ENCODE measurements around the gene MAP1A.

DNA sequence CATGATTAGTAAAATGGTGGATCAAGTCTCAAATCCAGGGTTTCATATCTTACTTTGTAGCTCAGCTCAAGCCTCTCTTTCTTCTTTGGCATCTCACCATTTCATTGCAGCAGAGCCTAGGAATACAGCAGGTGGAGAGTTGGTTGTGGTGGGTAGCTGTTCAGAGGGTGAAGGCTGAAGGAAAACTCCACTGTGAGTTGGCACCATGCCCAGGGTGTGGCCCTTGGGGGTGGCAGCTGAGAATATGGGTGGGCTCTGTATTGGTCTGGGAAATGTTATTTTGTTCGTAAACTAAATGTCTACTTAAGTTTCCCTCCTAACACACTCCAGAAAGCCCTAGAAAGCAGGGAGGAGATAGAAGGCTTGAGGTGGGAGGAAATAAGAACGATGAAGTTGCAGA is 1.7 kb upstream of the MAP1A start:
- TF ChIP-seq, protein P1, sequence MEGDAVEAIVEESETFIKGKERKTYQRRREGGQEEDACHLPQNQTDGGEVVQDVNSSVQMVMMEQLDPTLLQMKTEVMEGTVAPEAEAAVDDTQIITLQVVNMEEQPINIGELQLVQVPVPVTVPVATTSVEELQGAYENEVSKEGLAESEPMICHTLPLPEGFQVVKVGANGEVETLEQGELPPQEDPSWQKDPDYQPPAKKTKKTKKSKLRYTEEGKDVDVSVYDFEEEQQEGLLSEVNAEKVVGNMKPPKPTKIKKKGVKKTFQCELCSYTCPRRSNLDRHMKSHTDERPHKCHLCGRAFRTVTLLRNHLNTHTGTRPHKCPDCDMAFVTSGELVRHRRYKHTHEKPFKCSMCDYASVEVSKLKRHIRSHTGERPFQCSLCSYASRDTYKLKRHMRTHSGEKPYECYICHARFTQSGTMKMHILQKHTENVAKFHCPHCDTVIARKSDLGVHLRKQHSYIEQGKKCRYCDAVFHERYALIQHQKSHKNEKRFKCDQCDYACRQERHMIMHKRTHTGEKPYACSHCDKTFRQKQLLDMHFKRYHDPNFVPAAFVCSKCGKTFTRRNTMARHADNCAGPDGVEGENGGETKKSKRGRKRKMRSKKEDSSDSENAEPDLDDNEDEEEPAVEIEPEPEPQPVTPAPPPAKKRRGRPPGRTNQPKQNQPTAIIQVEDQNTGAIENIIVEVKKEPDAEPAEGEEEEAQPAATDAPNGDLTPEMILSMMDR (IDR thresholded peaks at IDR 0.05), result no peak
- TF ChIP-seq POLR2AphosphoS5 (IDR thresholded peaks at IDR 0.05; ENCODE audit: insufficient read depth in 1 of 2, low read depth in 1 of 2), result no peak
- TF ChIP-seq POLR2A (IDR thresholded peaks at IDR 0.05), result no peak

Data from vagina (tissue), 2 donors.